Measurements from ENCODE around the gene MON1A.

GRCh38 chr3:49889296-49889695 is 40.3 kb downstream of the MON1A start:
- TF ChIP-seq CTCF (IDR thresholded peaks at IDR 0.05 in 8 of 11, conservative IDR thresholded peaks at IDR 0.05 in 3 of 11) (no peak), POLR2A (IDR thresholded peaks at IDR 0.05) (no peak)
